ENCODE measurements around the gene GRAMD2A. TPM values are rescaled to one million over a fixed set of nuclear protein-coding genes. Genes with fewer than 3 reads are reported as not detected.

Gene GRAMD2A
- total and polyA plus RNA-seq, 10 of the 15 experiments (the other 5 are each of a cell fraction or from before 2014, with no cell fraction given) = 0.02 to 0.35 TPM; not detected in 8

DNA sequence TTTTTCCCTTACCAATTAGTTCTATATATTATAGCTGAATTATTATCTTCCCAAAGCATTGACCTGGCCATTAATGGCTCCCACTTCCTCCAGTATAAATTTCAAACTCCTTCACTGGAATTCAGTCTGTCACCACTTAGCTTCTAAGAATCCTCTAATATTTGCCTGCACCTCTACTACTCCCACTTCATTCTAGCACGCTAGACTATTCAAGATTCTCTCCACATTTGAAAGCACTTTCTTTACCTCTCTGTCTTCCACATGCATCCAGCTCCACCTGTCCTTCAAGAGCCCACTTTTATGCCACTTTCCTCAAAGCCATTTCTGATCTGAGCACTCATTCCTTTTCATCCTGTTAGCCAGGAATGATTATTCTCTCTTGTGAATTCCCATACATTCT lies 64.4 kb downstream of the GRAMD2A start:
- Histone ChIP-seq H3K9ac (ENCODE audit: control insufficient read depth, insufficient read depth, low read length) (no peak overlapping the region), H2AFZ (ENCODE audit: control insufficient read depth, low read depth, low read length) (no peak overlapping the region), H3K27ac (ENCODE audit: control insufficient read depth, insufficient read depth) (no peak overlapping the region), H3K27me3 (replicated peaks in 1 of 2; ENCODE audit: control insufficient read depth in 2 of 2, insufficient read depth in 2 of 2, low read length in 1 of 2) (no peaks in the 10 kb centered on the region), H3K4me1 (ENCODE audit: control insufficient read depth, insufficient read depth, low read length) (0 out of 2 replicates have a peak, but pooled peaks cover 3% of the 10 kb centered on the region), H3K4me2 (ENCODE audit: control insufficient read depth, insufficient read depth) (no peak overlapping the region), H3K4me3 (no peak overlapping the region), H4K20me1 (ENCODE audit: control insufficient read depth, insufficient read depth) (no peaks in the 10 kb centered on the region), H3K9me3 (replicated peaks; ENCODE audit: control insufficient read depth, insufficient read depth, low read length) (no peaks in the 10 kb centered on the region), H3K36me3 (ENCODE audit: control insufficient read depth in 2 of 2, insufficient read depth in 2 of 2, low read length in 1 of 2) (no peaks in the 10 kb centered on the region), H3K79me2 (ENCODE audit: control insufficient read depth, insufficient read depth, low read length) (no peaks in the 10 kb centered on the region)
- in situ Hi-C loops (cut with MboI) (no loop called here), intact Hi-C loops (cut with micrococcal nuclease; ENCODE audit: unreplicated experiment) (no loop called here)
- ATAC-seq (no peak), FAIRE-seq (no peak), DNase-seq (ENCODE audit: low read depth, low spot score) (no peak)
- no TSS peak for BruUV-seq (replicated peaks)
- 94% methylated on average over 1 of the region's 1 CpG for WGBS (ENCODE audit: insufficient coverage, insufficient replicate concordance, low lambda C conversion rate, missing lambda C conversion rate)
- TF ChIP-seq, protein P1, sequence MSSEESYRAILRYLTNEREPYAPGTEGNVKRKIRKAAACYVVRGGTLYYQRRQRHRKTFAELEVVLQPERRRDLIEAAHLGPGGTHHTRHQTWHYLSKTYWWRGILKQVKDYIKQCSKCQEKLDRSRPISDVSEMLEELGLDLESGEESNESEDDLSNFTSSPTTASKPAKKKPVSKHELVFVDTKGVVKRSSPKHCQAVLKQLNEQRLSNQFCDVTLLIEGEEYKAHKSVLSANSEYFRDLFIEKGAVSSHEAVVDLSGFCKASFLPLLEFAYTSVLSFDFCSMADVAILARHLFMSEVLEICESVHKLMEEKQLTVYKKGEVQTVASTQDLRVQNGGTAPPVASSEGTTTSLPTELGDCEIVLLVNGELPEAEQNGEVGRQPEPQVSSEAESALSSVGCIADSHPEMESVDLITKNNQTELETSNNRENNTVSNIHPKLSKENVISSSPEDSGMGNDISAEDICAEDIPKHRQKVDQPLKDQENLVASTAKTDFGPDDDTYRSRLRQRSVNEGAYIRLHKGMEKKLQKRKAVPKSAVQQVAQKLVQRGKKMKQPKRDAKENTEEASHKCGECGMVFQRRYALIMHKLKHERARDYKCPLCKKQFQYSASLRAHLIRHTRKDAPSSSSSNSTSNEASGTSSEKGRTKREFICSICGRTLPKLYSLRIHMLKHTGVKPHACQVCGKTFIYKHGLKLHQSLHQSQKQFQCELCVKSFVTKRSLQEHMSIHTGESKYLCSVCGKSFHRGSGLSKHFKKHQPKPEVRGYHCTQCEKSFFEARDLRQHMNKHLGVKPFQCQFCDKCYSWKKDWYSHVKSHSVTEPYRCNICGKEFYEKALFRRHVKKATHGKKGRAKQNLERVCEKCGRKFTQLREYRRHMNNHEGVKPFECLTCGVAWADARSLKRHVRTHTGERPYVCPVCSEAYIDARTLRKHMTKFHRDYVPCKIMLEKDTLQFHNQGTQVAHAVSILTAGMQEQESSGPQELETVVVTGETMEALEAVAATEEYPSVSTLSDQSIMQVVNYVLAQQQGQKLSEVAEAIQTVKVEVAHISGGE (CRISPR knock-in tag; IDR thresholded peaks at IDR 0.05) = no peak
- TF ChIP-seq HDGF (IDR thresholded peaks at IDR 0.05) (no peak), CBX5 (IDR thresholded peaks at IDR 0.05; ENCODE audit: low read depth) (no peak), SRF (IDR thresholded peaks at IDR 0.05; ENCODE audit: low read depth in 2 of 2, low read length in 2 of 2) (no peak), SP1 (IDR thresholded peaks at IDR 0.05; ENCODE audit: low read depth, low read length) (no peak), NFYB (IDR thresholded peaks at IDR 0.05; ENCODE audit: insufficient read depth, low read depth, low read length) (no peak), ZNF217 (IDR thresholded peaks at IDR 0.05) (no peak), STAT1 (conservative IDR thresholded peaks at IDR 0.05) (no peak), BRCA1 (IDR thresholded peaks at IDR 0.05; ENCODE audit: low read depth, low read length) (no peak), RBBP5 (conservative IDR thresholded peaks at IDR 0.05) (no peak), TCF7 (IDR thresholded peaks at IDR 0.05; ENCODE audit: borderline replicate concordance) (no peak), CBFB (IDR thresholded peaks at IDR 0.05; ENCODE audit: low read depth) (no peak)
- TF ChIP-seq, protein P2, sequence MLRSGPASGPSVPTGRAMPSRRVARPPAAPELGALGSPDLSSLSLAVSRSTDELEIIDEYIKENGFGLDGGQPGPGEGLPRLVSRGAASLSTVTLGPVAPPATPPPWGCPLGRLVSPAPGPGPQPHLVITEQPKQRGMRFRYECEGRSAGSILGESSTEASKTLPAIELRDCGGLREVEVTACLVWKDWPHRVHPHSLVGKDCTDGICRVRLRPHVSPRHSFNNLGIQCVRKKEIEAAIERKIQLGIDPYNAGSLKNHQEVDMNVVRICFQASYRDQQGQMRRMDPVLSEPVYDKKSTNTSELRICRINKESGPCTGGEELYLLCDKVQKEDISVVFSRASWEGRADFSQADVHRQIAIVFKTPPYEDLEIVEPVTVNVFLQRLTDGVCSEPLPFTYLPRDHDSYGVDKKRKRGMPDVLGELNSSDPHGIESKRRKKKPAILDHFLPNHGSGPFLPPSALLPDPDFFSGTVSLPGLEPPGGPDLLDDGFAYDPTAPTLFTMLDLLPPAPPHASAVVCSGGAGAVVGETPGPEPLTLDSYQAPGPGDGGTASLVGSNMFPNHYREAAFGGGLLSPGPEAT (IDR thresholded peaks at IDR 0.05; ENCODE audit: low read depth) = no peak
- ChIA-PET POLR2A (interaction anchor here (1.4 kb wide), 1 partner anchor 15 kb away, joined by 8 read pairs; the partner anchor contains the start of genes MYO9A and SENP8), SMC1A (ENCODE audit: uncharacterized antibody, unreplicated experiment) (interaction anchor here (0.7 to 1.6 kb wide), 2 partner anchors 10 to 389 kb away, joined by 3 to 4 read pairs; no protein-coding TSS in a partner anchor), RAD21 (ENCODE audit: unreplicated experiment) (interaction anchor here (1.6 kb wide), 1 partner anchor 8 kb away, joined by 5 read pairs; no protein-coding TSS in a partner anchor), CTCF (interaction anchor here (0.6 to 2.1 kb wide), 3 partner anchors 15 to 91 kb away, joined by 3 to 7 read pairs (median 6); partner anchors contain the start of genes MYO9A and SENP8)
